Chondrocyte (in vitro differentiated cells): ENCODE results near the gene OR2T11. TPM values are rescaled to one million over a fixed set of nuclear protein-coding genes. Genes with fewer than 3 reads are reported as not detected.
"Not testable (repeated sequence)": the region's sequence is repeated elsewhere in the genome, so short reads cannot be mapped to it uniquely, and the experiment has no call there.

Source experiments
- DNase-seq: peaks from one replicate; pipeline ENCODE4 v3.0.0; 2021; ENCODE audit warnings: mixed read lengths, low spot score
- H3K27ac Mint-ChIP-seq: one replicate; pipeline ENCODE4 v1.8.0; 2021; ENCODE audit warnings: mild to moderate bottlenecking, moderate library complexity, mixed read lengths; ENCODE audit not compliant: unreplicated experiment
- H3K27me3 Mint-ChIP-seq: 2 replicates; pipeline ENCODE4 v1.8.0; 2021; ENCODE audit warnings: low read depth, mixed read lengths
- H3K36me3 Mint-ChIP-seq: 2 replicates; pipeline ENCODE4 v1.8.0; 2021; ENCODE audit warnings: low read depth, mixed read lengths
- H3K4me1 Mint-ChIP-seq: 2 replicates; pipeline ENCODE4 v1.8.0; 2021; ENCODE audit warnings: low read depth, mild to moderate bottlenecking, mixed read lengths
- H3K4me3 Mint-ChIP-seq: one replicate; pipeline ENCODE4 v1.8.0; 2021; ENCODE audit warnings: mild to moderate bottlenecking, moderate library complexity, mixed read lengths; ENCODE audit not compliant: unreplicated experiment
- H3K9me3 Mint-ChIP-seq: 2 replicates; pipeline ENCODE4 v1.8.0; 2021; ENCODE audit warnings: low read depth, mixed read lengths
- total RNA-seq: library from RNA; stranded (reverse); gene quantifications from 3 replicates; pipeline ENCODE4 v1.2.1, GENCODE V29; 2021
- TF ChIP-seq, protein P1 (sequence below): fragments of 200-600 bp; sonication (generic); IDR thresholded peaks from 2 replicates; pipeline ENCODE4 v1.5.0; 2021; ENCODE audit warnings: antibody characterized with exemption, mild to moderate bottlenecking, moderate library complexity

The OR2T11 gene
- total RNA-seq, 1 donor from 2014 or later, result not detected

- H3K4me1 Mint-ChIP-seq, H3K27ac Mint-ChIP-seq, DNase-seq, H3K4me3 Mint-ChIP-seq, H3K27me3 Mint-ChIP-seq, H3K9me3 Mint-ChIP-seq, H3K36me3 Mint-ChIP-seq: not testable (repeated sequence)
These were observed 6.0 kb upstream of the OR2T11 start for GRCh38 chr1:248640906-248641305.

GRCh38 chr1:248639652-248640051 lies 4.8 kb upstream of the OR2T11 start:
- not testable (repeated sequence) for H3K27ac Mint-ChIP-seq, H3K4me1 Mint-ChIP-seq, H3K9me3 Mint-ChIP-seq, H3K27me3 Mint-ChIP-seq, H3K36me3 Mint-ChIP-seq, H3K4me3 Mint-ChIP-seq, DNase-seq

- not testable (repeated sequence) for H3K36me3 Mint-ChIP-seq, H3K27me3 Mint-ChIP-seq, H3K4me3 Mint-ChIP-seq, DNase-seq, H3K9me3 Mint-ChIP-seq, H3K4me1 Mint-ChIP-seq, H3K27ac Mint-ChIP-seq
These were observed 1.7 kb upstream of the OR2T11 start for GRCh38 chr1:248636612-248637011.

DNA sequence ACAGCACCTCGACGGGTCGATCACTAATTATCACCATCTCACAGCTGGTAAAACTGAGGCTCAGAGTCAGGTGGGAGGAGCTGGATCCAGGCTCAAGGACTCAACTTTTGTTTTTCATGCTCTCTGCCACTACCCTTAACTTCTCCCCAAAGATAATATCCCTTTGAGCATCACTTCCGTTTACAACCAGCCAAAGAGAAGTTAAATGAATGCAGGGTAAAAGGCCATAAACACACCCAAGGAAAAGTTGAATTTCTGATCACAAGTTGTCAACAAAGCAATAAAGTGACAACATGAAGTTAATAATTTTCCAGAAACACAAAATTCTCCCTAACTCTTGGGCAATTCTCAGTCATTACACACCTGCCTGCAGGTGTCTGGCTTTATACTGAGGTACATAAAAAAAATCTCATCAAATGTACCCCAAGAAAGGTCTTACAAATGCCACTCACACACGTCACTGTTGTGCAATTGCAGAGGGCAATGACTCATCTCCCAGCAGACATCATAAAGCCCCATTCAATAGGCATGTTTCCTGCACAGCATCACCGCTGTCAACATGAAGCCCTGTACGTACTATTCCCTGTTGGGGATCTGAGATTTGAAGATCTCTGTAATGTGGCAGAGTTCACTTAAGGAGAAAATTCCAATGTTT lies 3.4 kb downstream of the OR2T11 start:
- TF ChIP-seq, protein P1, sequence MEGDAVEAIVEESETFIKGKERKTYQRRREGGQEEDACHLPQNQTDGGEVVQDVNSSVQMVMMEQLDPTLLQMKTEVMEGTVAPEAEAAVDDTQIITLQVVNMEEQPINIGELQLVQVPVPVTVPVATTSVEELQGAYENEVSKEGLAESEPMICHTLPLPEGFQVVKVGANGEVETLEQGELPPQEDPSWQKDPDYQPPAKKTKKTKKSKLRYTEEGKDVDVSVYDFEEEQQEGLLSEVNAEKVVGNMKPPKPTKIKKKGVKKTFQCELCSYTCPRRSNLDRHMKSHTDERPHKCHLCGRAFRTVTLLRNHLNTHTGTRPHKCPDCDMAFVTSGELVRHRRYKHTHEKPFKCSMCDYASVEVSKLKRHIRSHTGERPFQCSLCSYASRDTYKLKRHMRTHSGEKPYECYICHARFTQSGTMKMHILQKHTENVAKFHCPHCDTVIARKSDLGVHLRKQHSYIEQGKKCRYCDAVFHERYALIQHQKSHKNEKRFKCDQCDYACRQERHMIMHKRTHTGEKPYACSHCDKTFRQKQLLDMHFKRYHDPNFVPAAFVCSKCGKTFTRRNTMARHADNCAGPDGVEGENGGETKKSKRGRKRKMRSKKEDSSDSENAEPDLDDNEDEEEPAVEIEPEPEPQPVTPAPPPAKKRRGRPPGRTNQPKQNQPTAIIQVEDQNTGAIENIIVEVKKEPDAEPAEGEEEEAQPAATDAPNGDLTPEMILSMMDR, result no peak
- Mint-ChIP-seq H3K27me3 (no peaks in the 10 kb centered on the region), H3K27ac (no peak overlapping the region), H3K36me3 (no peaks in the 10 kb centered on the region), H3K4me1 (no peaks in the 10 kb centered on the region), H3K4me3 (no peak overlapping the region), H3K9me3 (peaks cover 10% of the 10 kb centered on the region)
- DNase-seq, result no peak

- H3K4me3 Mint-ChIP-seq, result no peak overlapping the region
- H3K27me3 Mint-ChIP-seq, result no peaks in the 10 kb centered on the region
- no peak for DNase-seq
- no peaks in the 10 kb centered on the region for H3K36me3 Mint-ChIP-seq
- H3K9me3 Mint-ChIP-seq, result peaks cover 10% of the 10 kb centered on the region
- no peak overlapping the region for H3K27ac Mint-ChIP-seq
- H3K4me1 Mint-ChIP-seq, result no peaks in the 10 kb centered on the region
- TF ChIP-seq, protein P1, result no peak
These were observed 4.3 kb downstream of the OR2T11 start for GRCh38 chr1:248630551-248630950.

DNA sequence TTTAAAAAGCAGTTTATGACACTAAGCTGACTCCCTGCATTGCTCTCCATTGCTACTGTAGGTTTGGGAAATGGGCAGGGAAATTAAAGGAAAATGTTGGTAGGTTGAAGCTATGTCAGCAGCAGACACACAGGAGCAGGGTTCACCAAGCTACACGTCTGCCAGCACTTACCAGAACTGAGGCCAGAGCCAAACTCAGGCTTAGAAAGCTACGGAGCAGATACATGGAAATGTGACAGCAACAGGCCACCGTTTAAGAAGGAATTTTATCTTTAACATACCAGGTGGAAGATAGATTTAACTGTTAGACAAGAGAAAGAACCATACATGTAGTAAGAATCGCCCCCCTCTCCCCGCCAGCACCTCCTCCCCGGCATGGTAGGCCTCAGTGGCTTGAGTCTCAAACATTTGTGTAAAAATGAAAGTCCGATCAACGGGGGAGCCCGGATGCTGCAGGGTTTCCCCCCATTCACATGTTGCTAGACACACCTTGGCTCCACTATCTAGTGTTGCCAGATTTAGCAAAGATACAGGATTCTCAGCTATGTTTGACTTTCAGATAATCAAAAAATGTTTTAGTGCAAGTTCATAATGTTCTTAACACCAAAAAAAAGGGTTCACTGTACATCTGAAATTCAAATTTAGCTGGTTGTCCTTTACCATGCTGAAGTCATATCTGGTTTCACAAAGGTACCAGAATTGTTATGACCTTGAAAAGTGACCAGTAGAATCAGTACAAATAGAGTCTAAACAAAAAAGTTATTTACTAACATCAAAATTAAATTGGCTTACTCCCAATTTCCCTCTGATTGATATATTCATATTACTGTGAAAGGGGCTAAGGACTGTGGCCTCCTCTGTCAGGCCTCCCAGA lies 6.7 kb downstream of the OR2T11 start:
- Mint-ChIP-seq H3K27ac (no peak overlapping the region), H3K27me3 (no peaks in the 10 kb centered on the region), H3K36me3 (no peaks in the 10 kb centered on the region), H3K4me3 (no peak overlapping the region), H3K4me1 (no peaks in the 10 kb centered on the region), H3K9me3 (peaks cover 10% of the 10 kb centered on the region)
- DNase-seq, result no peak
- TF ChIP-seq, protein P1, result no peak
